ENCODE measurements around the gene GALR3. TPM values are rescaled to one million over a fixed set of nuclear protein-coding genes. Genes with fewer than 3 reads are reported as not detected.

GALR3 gene
- total RNA-seq, 3 donors from 2014 or later = not detected

DNA sequence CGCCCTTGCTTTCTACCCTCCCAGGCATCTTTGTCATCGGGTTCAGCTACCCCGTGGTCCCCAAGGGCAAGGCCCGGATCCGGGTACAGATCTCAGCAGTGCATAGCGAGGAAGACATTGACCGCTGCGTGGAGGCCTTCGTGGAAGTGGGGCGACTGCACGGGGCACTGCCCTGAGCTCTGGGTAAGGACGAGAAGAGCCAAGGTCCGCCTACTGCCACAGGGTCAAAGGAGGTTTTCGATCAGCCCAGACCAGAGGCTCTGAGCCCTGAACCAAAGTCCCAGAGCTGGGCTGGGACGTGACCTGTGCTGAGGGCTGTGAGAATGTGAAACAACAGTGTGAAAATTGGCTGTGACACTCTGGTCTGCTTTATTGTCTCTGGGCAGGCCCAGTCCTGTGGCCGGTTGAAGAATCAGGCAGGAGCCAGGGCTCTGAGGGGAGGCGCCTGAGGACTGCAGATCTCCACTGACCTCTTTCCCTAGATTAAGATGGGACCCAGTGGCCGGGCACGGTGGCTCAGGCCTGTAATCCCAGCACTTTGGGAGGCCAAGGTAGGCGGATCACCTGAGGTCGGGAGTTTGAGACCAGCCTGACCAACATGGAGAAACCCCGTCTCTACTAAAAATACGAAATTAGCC lies 6.5 kb upstream of the GALR3 start:
- Histone ChIP-seq H3K9me3 (no peaks in the 10 kb centered on the region), H3K36me3 (ENCODE audit: low read depth) (no peaks in the 10 kb centered on the region), H3K4me1 (ENCODE audit: low read depth) (peaks cover 15% of the 10 kb centered on the region), H3K4me3 (no peak overlapping the region)
- TF ChIP-seq, protein P1, sequence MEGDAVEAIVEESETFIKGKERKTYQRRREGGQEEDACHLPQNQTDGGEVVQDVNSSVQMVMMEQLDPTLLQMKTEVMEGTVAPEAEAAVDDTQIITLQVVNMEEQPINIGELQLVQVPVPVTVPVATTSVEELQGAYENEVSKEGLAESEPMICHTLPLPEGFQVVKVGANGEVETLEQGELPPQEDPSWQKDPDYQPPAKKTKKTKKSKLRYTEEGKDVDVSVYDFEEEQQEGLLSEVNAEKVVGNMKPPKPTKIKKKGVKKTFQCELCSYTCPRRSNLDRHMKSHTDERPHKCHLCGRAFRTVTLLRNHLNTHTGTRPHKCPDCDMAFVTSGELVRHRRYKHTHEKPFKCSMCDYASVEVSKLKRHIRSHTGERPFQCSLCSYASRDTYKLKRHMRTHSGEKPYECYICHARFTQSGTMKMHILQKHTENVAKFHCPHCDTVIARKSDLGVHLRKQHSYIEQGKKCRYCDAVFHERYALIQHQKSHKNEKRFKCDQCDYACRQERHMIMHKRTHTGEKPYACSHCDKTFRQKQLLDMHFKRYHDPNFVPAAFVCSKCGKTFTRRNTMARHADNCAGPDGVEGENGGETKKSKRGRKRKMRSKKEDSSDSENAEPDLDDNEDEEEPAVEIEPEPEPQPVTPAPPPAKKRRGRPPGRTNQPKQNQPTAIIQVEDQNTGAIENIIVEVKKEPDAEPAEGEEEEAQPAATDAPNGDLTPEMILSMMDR (IDR thresholded peaks at IDR 0.05) = no peak
- ATAC-seq (no peak), DNase-seq (no peak)
- intact Hi-C loops (cut with DNase I, micrococcal nuclease) = loop anchor here (5.0 kb wide), 2 partner anchors 46 to 151 kb away; no protein-coding TSS in a partner anchor

DNA sequence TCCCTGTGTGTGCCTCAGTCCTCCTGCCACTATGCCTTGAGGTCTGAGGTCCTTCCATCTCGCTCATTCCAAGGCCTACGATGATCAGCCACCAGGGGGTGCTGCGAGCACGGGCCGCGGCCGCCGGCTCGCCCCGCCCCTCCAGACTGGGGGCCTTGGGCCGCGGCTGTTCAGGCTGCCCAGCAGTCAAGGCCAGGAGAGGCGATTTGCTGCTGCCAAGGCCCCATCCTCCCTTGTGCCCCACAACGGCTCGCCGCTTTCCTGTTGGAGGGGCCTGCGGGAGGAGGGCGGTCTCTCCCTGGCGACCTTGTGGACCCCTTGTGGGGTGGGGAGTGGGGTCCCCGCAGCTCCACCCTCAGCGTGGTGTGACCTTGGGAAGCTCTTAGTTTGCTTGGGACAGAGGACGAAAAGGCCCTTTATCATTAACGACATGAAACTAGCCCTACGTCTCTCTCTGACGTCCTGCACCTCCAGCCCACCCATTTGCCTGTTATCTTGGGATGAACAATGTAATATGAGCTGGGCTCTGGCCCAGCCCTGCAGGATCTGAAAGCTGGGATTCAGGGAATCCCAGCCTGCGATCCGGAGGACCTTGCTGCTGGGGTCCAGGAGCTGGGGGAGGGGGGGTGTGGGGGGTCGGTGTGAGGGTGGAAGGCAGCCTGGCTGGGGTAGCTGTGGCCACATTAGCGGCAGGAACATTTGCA lies 5.3 kb upstream of the GALR3 start:
- no peak overlapping the region for H3K4me3 ChIP-seq
- DNase-seq = peak; percentile 78 to 93 (median 91)
- H3K9me3 ChIP-seq = no peaks in the 10 kb centered on the region
- peaks cover 15% of the 10 kb centered on the region for H3K4me1 ChIP-seq (ENCODE audit: low read depth)
- intact Hi-C loops (cut with DNase I, micrococcal nuclease) = loop anchor here (5.0 kb wide), 2 partner anchors 44 to 149 kb away; no protein-coding TSS in a partner anchor
- H3K36me3 ChIP-seq (ENCODE audit: low read depth) = no peaks in the 10 kb centered on the region
- peak; percentile 91 for ATAC-seq
- TF ChIP-seq, protein P1 (IDR thresholded peaks at IDR 0.05) = peak; percentile 91

DNA sequence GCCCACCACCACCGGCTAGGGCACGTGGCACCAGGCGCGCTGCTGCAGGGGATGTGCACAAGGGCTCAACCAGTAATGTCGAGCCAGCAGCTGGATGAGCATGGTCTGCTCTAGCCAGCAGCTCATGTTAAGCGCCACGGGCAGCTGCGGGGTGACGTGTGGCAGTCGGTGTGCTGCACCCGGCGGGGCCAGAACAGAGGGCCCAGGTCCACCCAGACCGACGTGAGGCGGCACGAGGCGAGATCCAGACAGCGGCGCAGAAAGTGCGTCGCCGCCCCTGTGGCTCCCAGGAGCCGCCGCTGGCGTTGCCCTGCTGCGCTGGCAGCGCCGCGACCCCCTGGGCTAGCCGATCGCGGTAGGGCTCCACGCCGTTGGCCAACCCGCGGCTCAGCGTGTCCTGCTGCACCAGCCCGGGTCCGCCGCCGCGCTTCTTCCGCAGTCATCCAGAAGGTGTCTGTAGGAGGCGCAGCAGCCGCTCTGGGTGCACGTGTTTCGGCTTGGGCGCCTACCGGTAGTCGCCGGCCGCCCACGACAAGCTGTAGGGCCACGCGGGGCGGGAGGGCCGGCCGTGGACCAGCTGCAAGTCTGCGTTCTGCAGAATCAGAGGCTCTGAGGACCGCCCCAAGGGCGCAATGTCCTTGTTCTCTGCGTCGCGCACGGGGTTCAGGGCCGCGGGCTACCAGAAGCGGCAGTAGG lies 4.6 kb upstream of the GALR3 start:
- H3K9me3 ChIP-seq = no peaks in the 10 kb centered on the region
- H3K4me1 ChIP-seq (ENCODE audit: low read depth) = peaks cover 15% of the 10 kb centered on the region
- TF ChIP-seq, protein P1 (IDR thresholded peaks at IDR 0.05) = peak; percentile 24
- intact Hi-C loops (cut with DNase I, micrococcal nuclease) = loop anchor here (5.0 kb wide), 2 partner anchors 44 to 149 kb away; no protein-coding TSS in a partner anchor
- DNase-seq (peak; percentile 76 to 82 (median 80)), ATAC-seq (peak; percentile 81)
- no peaks in the 10 kb centered on the region for H3K36me3 ChIP-seq (ENCODE audit: low read depth)
- no peak overlapping the region for H3K4me3 ChIP-seq

DNA sequence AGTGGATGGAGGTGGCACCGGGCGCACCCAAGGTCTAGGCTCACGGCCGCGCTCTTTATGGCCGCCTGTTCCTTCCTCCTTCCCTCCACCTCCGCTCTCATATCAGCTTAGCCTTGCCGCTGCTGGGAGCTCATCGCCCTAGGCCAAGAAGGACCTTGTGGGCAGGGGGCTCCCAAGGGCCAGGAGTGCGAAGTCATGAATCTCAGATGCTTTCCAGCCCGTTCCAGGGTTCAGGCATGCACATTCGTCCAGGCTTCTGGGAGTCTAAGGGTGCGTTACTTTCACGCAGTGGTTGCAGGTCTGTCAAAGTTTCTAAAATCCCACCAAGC lies 4.1 kb upstream of the GALR3 start:
- intact Hi-C loops (cut with DNase I, micrococcal nuclease) = loop anchor here (5.0 kb wide), 2 partner anchors 43 to 148 kb away; no protein-coding TSS in a partner anchor
- H3K36me3 ChIP-seq (ENCODE audit: low read depth) = no peaks in the 10 kb centered on the region
- H3K4me1 ChIP-seq (ENCODE audit: low read depth) = peaks cover 15% of the 10 kb centered on the region
- no peaks in the 10 kb centered on the region for H3K9me3 ChIP-seq
- ATAC-seq (peak; percentile 70), DNase-seq (no peak)
- TF ChIP-seq, protein P1 (IDR thresholded peaks at IDR 0.05) = peak; percentile 4
- H3K4me3 ChIP-seq = no peak overlapping the region

DNA sequence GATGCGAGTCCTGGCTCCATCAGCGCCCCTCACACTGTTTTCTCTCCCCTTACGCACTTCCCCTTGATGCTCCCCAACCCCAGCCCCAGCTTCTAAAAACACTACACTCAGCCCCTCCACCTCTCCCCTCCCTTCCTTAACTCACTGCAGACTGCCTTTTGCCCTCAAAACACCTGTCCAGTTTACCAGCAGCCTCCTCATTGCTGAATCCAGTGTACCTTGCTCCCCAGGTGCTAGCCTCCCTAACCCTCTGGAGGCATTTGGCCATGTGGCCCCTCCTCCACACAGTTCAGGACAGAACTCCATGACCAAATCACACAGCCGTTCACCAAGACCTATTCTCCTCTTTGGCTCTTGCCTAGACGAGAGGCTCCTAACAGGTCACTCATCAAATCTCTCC lies 2.8 kb upstream of the GALR3 start:
- Histone ChIP-seq H3K9me3 (no peaks in the 10 kb centered on the region), H3K4me1 (ENCODE audit: low read depth) (peaks cover 18% of the 10 kb centered on the region), H3K4me3 (no peak overlapping the region), H3K36me3 (ENCODE audit: low read depth) (no peaks in the 10 kb centered on the region)
- intact Hi-C loops (cut with DNase I, micrococcal nuclease) = no loop called here
- TF ChIP-seq, protein P1 (IDR thresholded peaks at IDR 0.05) = no peak
- no peak for DNase-seq
- ATAC-seq = no peak

Measured in mucosa of descending colon (tissue), 3 donors.